Glutamatergic neuron (in vitro differentiated cells): ENCODE measurements around the gene MDM4. TPM values are rescaled to one million over a fixed set of nuclear protein-coding genes. Genes with fewer than 3 reads are reported as not detected.
"Not testable (repeated sequence)": the region's sequence is repeated elsewhere in the genome, so short reads cannot be mapped to it uniquely, and the experiment has no call there.

Source experiments
- DNase-seq: peaks from one replicate; pipeline ENCODE4 v3.0.0; 2022
- H3K27ac Mint-ChIP-seq: one replicate; pipeline ENCODE4 v1.8.0; 2020; ENCODE audit warnings: mild to moderate bottlenecking, mixed read lengths, inconsistent platforms; ENCODE audit not compliant: unreplicated experiment
- H3K27me3 Mint-ChIP-seq: one replicate; pipeline ENCODE4 v1.8.0; 2020; ENCODE audit warnings: mild to moderate bottlenecking, moderate library complexity, mixed read lengths, inconsistent platforms; ENCODE audit not compliant: unreplicated experiment
- H3K36me3 Mint-ChIP-seq: one replicate; pipeline ENCODE4 v1.8.0; 2020; ENCODE audit warnings: mild to moderate bottlenecking, mixed read lengths, inconsistent platforms; ENCODE audit not compliant: unreplicated experiment
- H3K4me1 Mint-ChIP-seq: one replicate; pipeline ENCODE4 v1.8.0; 2020; ENCODE audit warnings: mild to moderate bottlenecking, low read depth, mixed read lengths, inconsistent platforms; ENCODE audit not compliant: unreplicated experiment
- H3K4me3 Mint-ChIP-seq: one replicate; pipeline ENCODE4 v1.8.0; 2020; ENCODE audit warnings: mild to moderate bottlenecking, mixed read lengths, inconsistent platforms; ENCODE audit not compliant: unreplicated experiment
- H3K9me3 Mint-ChIP-seq: one replicate; pipeline ENCODE4 v1.8.0; 2020; ENCODE audit warnings: mild to moderate bottlenecking, moderate library complexity, mixed read lengths, inconsistent platforms; ENCODE audit not compliant: unreplicated experiment
- CTCF ChIP-seq: fragments of 200-600 bp; sonication (generic); IDR thresholded peaks from one replicate; pipeline ENCODE4 v1.5.0; 2021; ENCODE audit not compliant: partially characterized antibody, unreplicated experiment
- total RNA-seq: library from RNA; stranded (reverse); fragmentation: NEBNext Ultra II Directional; extraction: Animal tissue kit (Norgen Biotek cat#: 25700); gene quantifications from one replicate; pipeline ENCODE4 v1.2.1, GENCODE V29; 2021; ENCODE audit not compliant: unreplicated experiment

MDM4 gene
- total RNA-seq, 1 donor from 2014 or later, result 93.9 TPM

DNA sequence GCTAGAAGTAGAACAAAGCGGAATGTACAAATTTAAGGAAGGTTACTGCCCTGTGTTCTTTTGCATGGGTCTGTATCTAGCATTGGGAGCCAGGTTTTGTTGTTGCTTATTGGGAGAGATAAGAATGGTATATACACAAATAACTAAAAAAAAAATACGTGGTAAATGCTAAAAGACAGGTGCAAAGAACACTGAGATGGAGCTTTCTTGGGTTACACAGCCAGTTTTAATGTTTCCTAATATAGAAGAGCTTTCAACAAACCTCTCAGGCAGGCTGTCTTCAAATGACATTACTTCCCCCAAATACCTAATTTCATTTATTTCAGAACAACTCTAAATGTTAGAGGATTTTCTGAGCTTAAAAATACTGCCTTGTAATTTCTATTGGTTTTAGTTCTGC is 1.4 kb upstream of the MDM4 start:
- Mint-ChIP-seq H3K36me3 (no peaks in the 10 kb centered on the region), H3K4me3 (peak overlapping the region; percentile 22), H3K9me3 (no peaks in the 10 kb centered on the region), H3K27ac (no peak overlapping the region), H3K4me1 (peaks cover 2% of the 10 kb centered on the region), H3K27me3 (peaks cover 2% of the 10 kb centered on the region)
- DNase-seq, result no peak
- no peak for TF ChIP-seq CTCF

GRCh38 chr1:204517382-204517781 is 1.2 kb downstream of the MDM4 start:
- not testable (repeated sequence) for H3K27ac Mint-ChIP-seq, DNase-seq, H3K4me1 Mint-ChIP-seq, H3K9me3 Mint-ChIP-seq, H3K36me3 Mint-ChIP-seq, H3K27me3 Mint-ChIP-seq
- peak overlapping the region; percentile 67 for H3K4me3 Mint-ChIP-seq

DNA sequence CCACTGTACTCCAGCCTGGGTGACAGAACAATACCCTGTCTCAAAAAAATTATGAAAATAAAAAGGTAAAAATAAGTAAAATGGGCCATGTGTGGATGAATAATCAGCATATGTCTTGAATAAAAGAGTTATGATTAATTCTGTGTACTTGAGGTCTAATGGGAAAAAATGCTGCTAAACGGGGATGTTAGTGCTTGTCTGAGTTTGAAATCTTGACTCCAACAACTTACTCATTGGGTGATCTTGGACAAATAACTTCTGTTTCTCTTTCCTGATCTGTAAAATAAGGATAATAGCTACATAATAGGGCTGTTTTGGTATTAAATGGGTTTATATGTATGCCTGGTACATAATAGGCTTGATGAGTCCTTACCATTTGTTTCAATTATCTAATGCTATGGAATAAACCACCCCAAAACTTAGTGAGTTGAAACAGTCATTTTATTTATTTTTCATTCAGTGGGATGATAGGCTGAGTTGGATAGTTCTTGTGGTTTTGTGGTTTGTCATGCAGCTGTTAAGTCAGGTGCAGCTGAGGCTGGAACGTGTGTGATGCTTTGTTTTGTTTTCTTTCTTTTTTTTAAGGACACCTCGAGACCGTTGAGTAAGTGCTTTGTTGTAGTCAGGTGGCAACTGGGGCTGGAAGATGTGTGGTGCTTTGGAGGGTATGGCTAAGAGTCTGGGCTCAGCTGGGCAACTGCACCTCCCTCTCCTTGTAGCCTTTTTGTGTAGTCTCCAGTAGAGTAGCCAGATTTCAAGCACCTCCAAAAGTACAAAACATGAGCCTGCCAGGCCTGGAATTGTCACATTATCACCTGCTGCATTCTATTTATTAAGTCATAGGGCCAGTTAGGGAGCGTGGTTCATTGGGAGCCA is 4.9 kb downstream of the MDM4 start:
- Mint-ChIP-seq H3K36me3 (peaks cover 11% of the 10 kb centered on the region), H3K27ac (no peak overlapping the region), H3K4me1 (peaks cover 2% of the 10 kb centered on the region)

DNA sequence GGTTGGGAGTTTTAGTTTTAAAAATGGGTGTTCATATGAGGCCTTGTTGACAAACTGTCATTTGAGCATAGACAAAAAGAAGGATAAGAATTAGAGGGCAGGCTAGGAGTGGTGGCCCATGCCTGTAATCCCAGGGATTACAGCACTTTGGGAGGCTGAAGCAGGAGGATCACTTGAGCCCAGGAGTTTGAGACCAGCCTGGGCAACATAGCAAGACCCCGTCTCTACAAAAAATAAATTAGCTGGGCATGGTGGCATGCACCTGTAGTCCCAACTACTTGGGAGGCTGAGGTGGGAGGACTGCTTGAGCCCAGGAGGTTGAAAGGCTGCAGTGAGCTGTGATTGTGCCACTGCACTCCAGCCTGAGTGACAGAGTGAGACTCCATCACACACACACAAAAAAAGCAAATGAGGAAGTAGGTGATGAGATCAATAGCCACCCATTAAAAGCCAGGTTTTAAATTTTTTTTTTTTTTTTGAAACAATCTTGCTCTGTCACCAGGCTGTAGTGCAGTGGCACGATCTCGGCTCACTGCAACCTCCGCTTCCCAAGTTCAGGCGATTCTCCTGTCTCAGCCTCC is 5.8 kb downstream of the MDM4 start:
- DNase-seq, H3K27ac Mint-ChIP-seq, H3K27me3 Mint-ChIP-seq, H3K4me1 Mint-ChIP-seq, H3K9me3 Mint-ChIP-seq, H3K4me3 Mint-ChIP-seq: not testable (repeated sequence)
- H3K36me3 Mint-ChIP-seq, result peaks cover 11% of the 10 kb centered on the region

More for the DNA sequence above, 4.9 kb downstream of the MDM4 start:
- no peak for TF ChIP-seq CTCF
- peaks cover 4% of the 10 kb centered on the region for H3K9me3 Mint-ChIP-seq
- DNase-seq, result no peak
- H3K4me3 Mint-ChIP-seq, result no peak overlapping the region
- peaks cover 2% of the 10 kb centered on the region for H3K27me3 Mint-ChIP-seq

- Mint-ChIP-seq H3K36me3 (peaks cover 15% of the 10 kb centered on the region), H3K4me3 (no peak overlapping the region), H3K9me3 (peaks cover 4% of the 10 kb centered on the region), H3K27ac (no peak overlapping the region), H3K27me3 (peaks cover 1% of the 10 kb centered on the region), H3K4me1 (no peaks in the 10 kb centered on the region)
- no peak for DNase-seq
- TF ChIP-seq CTCF, result no peak
Observed at GRCh38 chr1:204523605-204524215, 7.5 kb downstream of the MDM4 start.
